Endometrium (tissue), 2 donors: ENCODE results near the gene DMBT1.
"Not testable (repeated sequence)": the region's sequence is repeated elsewhere in the genome, so short reads cannot be mapped to it uniquely, and the experiment has no call there.

Experiments
- FAIRE-seq: peaks from 2 replicates; lab custom pipeline; 2012; peaks lifted over from hg19 to GRCh38; lab: Jason Lieb, UNC
- donor health status: control.
- donor health status: control.

DMBT1 gene

DNA sequence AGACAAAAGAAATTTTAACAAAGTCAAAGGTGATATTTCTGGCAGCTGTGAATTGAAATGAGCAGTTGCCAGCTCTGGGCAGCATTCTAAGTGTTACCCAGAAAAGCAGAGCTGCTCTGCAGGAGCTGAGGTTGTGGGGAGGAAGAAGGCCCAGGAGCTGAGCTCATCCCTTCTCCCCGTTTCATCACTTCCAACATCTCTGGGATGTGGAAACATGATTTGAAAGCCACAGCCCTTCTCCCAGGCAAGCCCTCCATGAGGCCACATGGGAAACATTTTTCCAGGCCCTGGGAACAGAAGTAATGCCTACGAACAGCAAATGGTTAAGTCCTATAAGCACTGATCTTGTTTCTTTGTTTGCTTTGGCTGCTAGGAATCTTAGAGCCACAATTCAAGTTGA is 10.9 kb upstream of the DMBT1 start:
- FAIRE-seq: no peak

DNA sequence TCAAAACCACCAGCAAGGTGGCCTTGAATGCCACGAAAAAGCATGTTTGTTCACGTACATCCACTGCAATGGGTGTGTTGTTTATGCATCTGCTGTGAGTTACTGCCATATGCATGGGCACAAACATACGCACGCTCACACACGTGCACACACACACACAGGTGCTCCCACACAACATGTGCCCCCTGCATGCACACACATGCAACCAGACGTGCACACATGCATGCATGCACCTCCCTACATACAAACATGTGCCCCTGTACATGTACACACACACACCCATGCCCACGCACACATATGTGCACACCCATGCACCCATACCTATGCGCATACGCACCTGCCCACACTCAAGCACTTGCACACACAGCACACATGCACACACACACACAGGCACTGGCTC is 10.1 kb upstream of the DMBT1 start:
- FAIRE-seq: no peak

DNA sequence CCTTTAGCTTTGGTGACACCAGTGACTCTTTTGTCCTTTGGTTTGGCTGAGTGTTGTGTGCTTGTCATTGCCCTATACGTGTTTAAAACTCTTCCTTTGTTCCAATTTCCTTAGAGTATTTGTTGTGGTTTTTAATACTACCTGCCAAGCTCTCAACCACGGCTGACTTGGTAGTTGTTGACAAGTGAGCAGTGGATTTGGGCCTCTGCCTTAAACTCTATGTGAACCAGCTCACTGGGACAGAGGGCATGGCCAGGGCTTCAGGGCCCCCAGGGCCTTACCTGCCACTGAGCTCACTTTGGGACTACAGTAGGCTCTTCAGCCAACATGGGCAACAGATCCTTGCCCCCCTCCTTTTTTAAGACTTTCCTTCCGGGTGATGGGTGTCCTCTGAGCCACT is 9.6 kb upstream of the DMBT1 start:
- FAIRE-seq: no peak

DNA sequence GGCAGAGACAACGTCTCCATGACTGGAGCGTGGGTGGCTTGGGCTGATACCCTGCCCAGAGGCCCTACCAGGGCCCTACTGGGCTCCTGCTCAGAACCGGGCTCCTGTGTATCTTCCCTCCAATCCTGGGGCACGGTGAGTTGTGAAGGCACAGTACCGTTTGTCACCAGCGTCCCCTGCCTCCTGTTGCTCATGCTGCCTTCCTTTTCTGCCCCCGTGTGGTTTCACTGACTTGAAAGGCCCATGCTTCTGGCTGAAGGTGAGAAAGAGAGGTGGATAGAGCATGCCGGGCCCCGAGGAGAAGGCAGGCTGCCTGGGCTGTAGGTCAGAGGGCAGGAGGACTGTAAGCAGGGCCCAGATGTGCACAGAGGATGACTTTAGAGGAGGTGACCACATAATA is 9.1 kb upstream of the DMBT1 start:
- no peak for FAIRE-seq

DNA sequence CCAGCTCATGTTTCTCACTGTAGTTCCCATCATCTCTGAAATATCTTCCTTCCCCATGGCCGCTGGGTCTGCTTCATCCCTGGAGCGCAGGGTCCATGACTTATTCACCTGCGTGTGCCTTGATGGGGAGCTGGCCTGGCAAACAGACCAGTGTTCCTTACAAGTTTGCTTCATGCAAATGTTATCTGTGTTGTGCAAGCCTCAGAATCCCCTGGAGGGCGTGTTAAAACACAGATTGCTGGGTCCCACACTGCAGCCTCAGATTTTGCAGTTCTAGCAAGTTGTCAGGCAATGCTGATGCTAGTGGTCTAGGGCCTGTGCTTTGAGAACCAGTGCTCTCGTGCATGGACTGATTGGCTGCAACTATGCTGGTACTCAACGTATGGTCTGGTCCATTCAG is 7.2 kb upstream of the DMBT1 start:
- FAIRE-seq: no peak

DNA sequence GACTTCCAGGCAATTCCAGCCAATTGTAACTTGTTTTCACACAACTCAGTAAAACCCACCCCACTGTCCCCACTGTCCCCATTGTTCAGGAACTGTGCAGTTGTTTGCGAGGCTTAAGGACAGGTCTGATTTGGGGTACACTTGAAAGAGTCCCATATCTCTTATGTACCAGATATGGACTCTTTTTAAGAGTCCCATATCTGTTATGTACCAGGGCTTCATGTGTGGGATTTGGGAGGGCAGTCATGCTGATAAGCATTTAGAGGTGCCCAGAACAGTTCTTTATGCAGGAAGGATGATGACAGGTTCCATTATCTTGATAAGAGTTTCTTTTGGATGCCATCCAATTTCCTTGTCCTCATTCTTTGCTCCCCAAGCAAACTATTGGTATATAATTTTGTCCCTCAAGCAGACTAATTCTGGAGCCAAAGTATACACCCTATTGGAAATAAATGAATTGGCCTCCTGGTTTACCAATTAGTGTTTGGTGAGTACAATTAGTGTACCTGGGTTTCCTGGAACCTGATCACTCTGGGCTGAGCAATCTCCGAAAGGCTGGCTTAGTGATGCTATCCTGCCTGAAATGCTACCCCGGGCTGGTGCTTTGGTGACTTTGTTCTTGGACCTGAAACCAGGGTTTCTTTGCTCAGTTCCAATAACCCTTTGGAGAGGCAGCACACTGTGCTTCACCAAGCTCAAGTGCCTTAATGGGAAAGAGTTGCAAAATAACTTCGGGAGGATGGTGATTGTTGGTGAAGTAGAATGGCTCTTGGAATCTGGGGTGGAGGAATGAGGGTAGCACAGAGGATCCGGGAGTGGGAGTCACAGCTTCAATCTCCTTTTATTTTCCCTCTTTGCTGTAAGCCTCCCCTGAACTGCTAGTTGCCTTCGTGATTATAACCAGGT is 6.2 kb upstream of the DMBT1 start:
- FAIRE-seq: no peak

DNA sequence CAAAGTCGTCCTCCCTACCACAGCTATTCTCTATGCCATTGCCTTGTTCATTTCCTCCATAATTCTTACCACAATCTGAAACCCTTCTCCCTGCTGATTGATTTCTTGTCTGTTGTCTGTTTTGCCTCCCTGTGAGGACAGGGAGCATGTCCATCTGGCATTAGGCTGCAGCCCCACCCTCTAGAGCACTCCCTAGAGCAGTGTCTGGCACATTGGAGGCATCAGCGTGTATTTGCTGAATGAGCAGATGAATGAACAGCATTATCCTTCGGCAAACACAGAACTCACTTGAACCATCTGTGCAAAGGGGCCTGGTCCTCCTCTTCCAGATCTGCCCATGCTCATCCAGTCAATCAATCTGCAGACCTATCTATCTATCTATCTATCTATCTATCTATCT is 5.1 kb upstream of the DMBT1 start:
- FAIRE-seq: no peak

DNA sequence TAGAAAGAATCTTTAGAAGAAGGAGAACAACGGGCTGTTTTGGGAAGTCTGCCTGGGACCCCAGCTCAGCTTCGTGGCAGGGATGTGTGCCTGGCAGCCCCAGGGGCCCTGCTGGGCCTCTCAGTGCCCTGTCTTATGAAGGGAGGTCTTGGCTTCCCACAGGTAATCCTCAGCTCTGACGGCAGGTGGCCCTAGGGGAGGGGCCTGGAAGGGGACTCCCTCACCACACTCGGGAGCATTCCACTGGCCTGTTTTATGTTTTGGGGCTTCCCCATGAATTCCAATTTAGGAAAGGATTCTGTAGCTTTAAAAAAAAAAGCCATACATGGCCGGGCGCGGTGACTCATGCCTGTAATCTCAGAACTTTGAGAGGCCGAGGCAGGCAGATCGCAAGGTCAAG is 3.0 kb upstream of the DMBT1 start:
- FAIRE-seq: no peak

DNA sequence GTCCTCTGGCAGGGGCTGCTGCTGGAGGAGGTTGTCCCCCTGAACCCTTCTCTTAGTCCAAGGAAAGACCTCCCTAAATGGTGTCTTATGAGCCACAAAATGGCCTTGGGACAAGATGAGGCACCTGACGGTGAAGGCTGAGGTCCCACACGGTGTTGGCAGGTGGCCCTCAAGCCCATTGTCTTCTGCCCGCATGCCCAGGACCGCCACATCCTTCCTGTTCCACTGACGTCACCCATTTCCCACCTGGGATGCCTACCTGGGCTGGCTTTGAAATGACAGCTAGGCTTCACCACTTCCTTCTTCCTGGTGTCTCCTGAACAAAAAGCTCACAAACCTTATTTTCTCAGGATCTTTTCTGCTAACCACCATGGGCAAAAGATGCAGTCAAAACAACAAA is 2.1 kb upstream of the DMBT1 start:
- no peak for FAIRE-seq

DNA sequence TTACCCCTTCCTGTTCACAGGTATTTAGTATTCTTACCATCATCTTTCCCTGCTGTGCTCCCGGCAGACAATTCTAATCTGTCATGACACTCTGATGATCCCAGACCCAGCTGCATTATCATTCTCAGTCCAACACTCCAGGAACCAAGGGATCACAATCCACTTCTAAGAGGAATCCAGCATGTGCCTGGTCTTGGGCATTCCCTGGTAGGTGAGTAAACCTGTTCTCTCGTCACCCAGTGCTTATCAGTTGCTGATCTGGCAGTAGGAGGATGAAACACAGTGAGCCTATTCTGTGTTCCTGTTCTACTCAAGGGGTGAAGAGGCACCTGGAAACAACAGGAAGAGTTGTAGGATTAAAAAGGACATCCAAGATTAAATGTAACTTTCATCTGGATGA is 1.3 kb upstream of the DMBT1 start:
- no peak for FAIRE-seq

DNA sequence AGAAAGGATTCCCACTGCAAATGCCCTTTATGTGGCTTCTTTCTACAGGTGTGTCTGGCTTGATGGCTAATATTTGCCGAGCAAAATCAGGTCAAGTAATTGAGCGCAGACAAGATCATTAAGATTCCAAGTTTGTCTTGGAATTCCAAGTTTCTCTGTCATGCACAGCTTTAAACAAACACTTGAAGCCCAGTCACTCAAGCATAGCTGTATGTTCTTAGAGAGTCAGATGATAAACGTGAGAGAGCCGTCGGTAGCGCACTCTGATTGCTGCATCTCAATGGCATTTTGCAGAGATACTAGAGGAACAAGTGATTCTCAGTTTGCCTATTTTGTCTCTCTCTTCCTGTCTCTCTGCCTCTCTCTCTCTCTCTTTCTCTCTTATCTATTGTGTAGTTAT is 658 bp downstream of the DMBT1 start:
- FAIRE-seq: no peak

DNA sequence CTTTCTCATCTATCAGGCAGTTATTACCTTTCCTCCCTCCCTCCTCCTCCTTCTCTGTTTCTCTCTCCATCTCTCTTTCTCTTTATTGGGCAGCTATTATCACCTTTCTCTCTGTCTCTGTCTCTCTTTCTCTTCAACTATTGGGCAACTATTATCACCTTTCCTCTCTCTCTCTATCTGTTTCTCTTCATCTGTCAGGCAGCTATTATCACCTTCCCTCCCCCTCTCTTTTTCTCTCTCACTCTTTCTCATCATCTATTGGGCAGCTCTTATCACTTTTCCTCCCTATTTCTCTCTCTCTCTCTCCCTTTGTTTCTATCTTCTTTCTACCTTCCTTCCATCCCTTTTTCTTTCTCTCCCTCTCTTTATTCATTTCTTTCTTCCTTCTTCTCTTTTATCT is 1.2 kb downstream of the DMBT1 start:
- no peak for FAIRE-seq

DNA sequence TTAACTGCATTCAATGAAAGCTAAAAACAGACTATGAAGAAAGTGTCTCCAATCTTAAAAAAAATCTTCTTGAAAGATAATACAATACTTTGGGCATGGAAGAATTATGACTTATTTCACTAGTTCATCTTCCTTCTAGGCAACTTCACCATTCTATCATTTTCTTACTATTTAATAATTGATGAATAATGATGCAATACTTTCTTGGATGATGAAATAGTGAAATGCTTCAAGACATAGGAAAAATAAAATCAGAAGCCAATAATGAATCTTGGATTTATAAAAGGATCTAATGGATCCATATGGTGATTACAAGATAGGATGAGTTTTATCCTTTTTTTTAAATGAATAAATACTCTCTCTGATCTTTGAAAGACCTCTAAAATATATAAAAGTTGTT is 4.4 kb downstream of the DMBT1 start:
- FAIRE-seq: no peak

DNA sequence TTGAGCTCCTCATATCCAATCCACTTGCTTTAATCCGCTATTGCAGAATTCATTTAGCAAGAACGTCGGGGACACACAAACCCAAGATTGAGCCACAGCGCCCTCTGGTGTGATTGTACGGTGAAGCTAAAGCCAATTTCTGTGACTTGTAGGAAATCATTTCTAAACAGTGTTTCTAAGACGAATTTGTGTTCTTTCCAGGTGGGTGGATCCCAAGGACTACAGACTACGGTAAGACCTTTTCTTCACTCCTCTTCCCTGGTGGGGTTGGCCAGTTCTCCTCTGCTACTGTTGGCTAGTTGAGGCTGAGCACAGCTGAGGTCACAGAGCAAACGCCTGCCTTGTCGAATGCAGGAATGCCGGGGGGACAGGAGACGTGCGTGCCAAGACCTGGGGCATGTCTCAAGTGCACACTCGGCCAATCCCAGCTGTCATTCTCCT is 5.2 kb downstream of the DMBT1 start:
- FAIRE-seq: peak; percentile 15

DNA sequence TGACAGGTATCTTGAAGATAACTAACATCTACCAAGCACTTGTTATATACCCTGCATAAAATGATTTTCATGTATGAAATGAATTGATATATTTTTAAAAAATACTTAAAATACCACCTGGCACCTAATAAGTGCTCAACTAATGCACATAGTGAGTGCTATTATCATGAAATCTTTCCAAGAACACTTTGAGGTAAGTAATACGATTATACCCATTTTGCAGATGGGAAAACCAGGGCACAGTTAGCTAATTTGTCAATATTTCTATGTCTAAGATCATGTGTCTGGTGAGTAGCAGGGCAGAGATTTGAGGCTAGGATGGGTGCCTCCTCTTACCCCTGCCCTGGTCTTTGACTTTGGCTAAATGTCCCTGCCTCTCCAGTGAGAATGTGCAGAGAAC is 6.1 kb downstream of the DMBT1 start:
- no peak for FAIRE-seq

DNA sequence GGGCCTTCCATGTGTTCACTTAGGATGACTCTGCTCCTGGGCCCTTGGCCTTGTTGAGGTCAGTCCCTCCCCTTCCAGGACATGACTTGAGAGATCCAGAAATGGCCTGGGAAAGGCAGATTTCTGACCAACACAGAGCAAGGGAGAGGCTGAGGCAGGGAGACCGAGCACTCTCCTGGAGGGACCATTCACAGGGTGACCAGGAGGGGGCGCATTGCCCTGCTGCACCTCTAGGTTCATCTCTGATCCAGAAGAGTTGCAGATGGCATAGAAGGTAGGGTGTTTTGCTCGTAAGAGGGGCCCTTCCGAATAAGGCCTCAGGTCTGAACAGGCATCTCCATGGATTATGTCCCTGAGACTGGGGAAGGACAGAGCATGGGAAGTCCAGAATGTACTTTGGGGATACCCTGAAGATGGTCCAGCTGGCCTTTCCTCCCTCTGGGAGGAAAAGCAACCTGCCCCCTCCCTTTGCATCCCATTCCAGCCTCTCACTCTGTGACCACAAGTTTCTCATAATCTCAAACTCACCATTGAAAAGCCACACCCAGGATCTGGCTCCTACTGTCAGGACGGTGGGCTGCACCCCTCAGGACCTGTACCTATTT is 6.6 kb downstream of the DMBT1 start:
- FAIRE-seq: no peak

DNA sequence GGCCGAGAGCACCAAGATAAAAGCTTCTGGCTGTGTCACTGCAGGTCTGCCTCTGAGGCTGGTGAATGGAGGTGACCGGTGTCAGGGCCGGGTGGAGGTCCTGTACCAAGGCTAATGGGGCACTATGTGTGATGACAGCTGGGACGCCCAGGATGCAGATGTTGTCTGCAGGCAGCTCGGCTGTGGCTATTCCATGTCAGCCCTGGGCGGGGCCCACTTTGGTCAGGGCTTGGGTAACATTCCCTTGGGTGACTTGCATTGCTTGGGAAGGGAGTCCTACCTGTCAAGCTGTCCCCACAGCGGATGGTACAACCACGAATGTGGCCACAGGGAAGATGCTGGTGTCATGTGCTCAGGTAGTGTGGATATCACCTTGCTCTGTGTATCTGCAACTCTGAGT is 8.0 kb downstream of the DMBT1 start:
- no peak for FAIRE-seq

DNA sequence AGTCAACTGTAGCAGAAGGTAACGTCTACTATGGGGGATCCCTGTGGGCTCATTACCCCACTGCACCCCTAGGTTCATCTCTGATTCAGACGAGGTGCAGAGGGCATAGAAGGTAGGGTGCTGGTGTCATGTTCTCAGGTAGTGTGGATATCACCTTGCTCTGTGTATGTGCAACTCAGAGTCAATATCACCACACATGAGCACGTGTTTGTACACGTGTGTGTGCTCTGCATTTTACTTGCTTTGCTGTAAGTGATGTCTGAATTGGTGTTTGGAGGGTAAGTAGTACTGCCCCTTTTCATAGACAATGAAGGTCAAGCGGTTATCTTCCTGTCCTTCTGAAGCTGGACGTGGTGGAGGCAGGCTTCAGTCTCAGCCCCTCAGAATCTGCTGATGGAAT is 10.4 kb downstream of the DMBT1 start:
- no peak for FAIRE-seq

DNA sequence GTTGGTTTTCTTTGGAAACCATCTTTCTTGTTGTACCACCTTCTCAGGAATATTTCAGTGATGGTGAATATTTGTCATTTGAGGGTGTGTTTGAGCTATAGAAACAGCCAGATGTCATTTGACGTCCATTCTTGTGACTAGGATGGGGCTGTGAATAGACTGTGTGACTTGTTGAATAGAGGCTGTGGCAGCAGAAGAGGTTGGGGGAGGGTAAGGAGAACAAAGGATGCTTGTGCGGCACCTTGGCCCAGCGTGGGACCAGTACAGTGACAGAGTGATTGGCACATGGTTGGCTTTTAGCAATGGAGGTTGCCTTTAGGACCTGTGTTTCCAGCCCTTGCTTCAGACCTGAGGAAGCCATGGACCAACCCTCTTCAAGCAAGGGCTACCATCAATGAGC is 11.3 kb downstream of the DMBT1 start:
- no peak for FAIRE-seq

DNA sequence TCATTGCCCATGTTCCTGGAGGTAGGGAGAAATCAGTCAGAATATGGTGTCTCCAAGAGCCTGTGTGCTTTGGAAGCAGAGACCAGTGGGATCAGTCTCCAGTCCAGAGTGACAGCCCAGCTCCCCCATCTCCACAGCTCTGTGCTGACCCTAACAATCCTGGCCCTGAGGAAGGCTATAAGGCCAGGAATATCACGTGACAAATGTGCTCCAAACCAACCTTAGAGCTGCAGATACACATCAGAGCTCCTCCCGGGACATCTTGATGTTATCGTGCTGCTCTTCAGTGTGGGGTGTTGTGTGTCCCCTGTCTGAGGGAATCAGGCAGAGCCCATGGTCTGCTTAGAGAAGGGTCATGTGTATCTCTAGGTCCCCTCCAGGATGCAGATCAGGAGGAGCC is 15.2 kb downstream of the DMBT1 start:
- no peak for FAIRE-seq

DNA sequence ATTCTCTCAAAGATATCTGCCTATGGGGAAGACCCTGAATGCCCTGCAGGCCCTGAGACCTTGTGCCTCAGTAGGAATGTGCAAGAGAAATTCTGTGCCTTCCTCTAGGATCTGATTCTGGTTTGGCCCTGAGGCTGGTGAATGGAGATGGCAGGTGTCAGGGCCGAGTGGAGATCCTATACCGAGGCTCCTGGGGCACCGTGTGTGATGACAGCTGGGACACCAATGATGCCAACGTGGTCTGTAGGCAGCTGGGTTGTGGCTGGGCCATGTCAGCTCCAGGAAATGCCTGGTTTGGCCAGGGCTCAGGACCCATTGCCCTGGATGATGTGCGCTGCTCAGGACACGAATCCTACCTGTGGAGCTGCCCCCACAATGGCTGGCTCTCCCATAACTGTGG is 15.7 kb downstream of the DMBT1 start:
- FAIRE-seq: no peak

DNA sequence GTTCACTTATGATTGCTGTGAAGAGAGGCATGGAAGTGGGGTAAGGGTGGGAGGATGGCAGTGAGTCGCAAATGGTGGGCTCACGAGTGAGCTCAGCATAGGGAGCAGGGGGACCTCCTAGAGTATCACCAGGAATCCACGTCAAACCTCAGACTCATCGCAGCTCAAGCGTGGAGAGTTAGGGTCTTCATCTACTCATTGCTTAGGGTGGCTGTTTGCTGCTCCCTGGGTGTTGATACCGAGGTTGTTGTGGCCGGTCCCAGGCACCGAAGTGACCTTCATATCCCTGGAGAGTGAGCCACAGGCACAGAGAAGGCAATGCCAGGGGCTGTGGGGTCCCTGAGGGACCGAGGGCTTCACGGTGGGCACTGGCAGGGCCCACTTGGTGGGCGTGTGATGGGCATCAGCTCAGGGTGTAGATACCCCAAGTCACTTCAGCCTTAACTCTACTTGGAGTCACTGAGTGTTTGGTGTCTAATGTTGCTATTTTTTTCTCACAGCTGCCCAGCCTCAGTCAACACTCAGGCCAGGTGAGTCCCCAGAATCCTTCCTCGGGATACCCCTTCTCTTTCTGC is 16.8 kb downstream of the DMBT1 start:
- FAIRE-seq: no peak

DNA sequence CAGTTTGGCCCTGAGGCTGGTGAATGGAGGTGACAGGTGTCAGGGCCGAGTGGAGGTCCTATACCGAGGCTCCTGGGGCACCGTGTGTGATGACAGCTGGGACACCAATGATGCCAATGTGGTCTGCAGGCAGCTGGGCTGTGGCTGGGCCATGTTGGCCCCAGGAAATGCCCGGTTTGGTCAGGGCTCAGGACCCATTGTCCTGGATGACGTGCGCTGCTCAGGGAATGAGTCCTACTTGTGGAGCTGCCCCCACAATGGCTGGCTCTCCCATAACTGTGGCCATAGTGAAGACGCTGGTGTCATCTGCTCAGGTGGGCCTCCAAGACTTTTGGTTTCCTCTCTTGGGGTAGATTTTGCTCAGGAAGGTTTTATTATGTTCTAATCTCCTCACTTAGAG is 25.5 kb downstream of the DMBT1 start:
- FAIRE-seq: not testable (repeated sequence)
